ENCODE results near the gene PLA2G1B. TPM values are rescaled to one million over a fixed set of nuclear protein-coding genes. Genes with fewer than 3 reads are reported as not detected.

The PLA2G1B gene
- total and polyA plus RNA-seq, 2 of the 13 experiments (the other 11 are each of a cell fraction or from before 2014, with no cell fraction given), result 0.33 to 1.4 TPM

- FAIRE-seq (no peak), DNase-seq (ENCODE audit: low spot score) (no peak), ATAC-seq (no peak)
- no peak overlapping the region for H2AFZ ChIP-seq (ENCODE audit: low read length)
- intact Hi-C loops (cut with micrococcal nuclease; ENCODE audit: unreplicated experiment) (no loop called here), in situ Hi-C loops (cut with HindIII; ENCODE audit: extremely low pct_ligation_motif_present, low pct_unique_long_range_greater_than_20kb) (no loop called here)
- ChIA-PET CTCF (ENCODE audit: low intra/inter-chr PET ratio, low total read pairs) (no interaction called here), POLR2A (no interaction called here)
- BruUV-seq (replicated peaks), result no TSS peak
- no peaks in the 10 kb centered on the region for H3K79me2 ChIP-seq (ENCODE audit: insufficient read depth, low read length)
- H3K4me1 ChIP-seq (ENCODE audit: insufficient read depth, low read length), result peaks cover 32% of the 10 kb centered on the region
- H3K4me2 ChIP-seq (ENCODE audit: low read depth, low read length), result no peak overlapping the region
- TF ChIP-seq FOXM1 (CRISPR knock-in tag; IDR thresholded peaks at IDR 0.05) (no peak), GATAD1 (CRISPR knock-in tag; IDR thresholded peaks at IDR 0.05) (no peak), TCF7 (IDR thresholded peaks at IDR 0.05; ENCODE audit: low read depth) (no peak), ZNF138 (CRISPR knock-in tag; IDR thresholded peaks at IDR 0.05; ENCODE audit: low read depth) (no peak), ZNF460 (CRISPR knock-in tag; IDR thresholded peaks at IDR 0.05; ENCODE audit: borderline replicate concordance) (no peak), ZNF446 (CRISPR knock-in tag; IDR thresholded peaks at IDR 0.05) (no peak), EP300 (IDR thresholded peaks at IDR 0.05; ENCODE audit: low read depth in 2 of 2, low read length in 2 of 2) (no peak), EP300 (CRISPR knock-in tag; IDR thresholded peaks at IDR 0.05; ENCODE audit: borderline replicate concordance) (no peak), MTERF4 (CRISPR knock-in tag; IDR thresholded peaks at IDR 0.05) (no peak), GPBP1L1 (CRISPR knock-in tag; IDR thresholded peaks at IDR 0.05) (no peak), ZNF276 (CRISPR knock-in tag; IDR thresholded peaks at IDR 0.05; ENCODE audit: low read depth) (no peak), ZNF280B (CRISPR knock-in tag; IDR thresholded peaks at IDR 0.05; ENCODE audit: borderline replicate concordance) (no peak), RFXANK (CRISPR knock-in tag; IDR thresholded peaks at IDR 0.05) (no peak), TSC22D2 (CRISPR knock-in tag; IDR thresholded peaks at IDR 0.05; ENCODE audit: borderline replicate concordance) (no peak), SP1 (IDR thresholded peaks at IDR 0.05) (no peak), SP1 (CRISPR knock-in tag; IDR thresholded peaks at IDR 0.05) (no peak), ZNF605 (CRISPR knock-in tag; IDR thresholded peaks at IDR 0.05) (no peak)
- no peaks in the 10 kb centered on the region for H4K20me1 ChIP-seq (ENCODE audit: insufficient read depth, low read length)
- H3K27me3 ChIP-seq (ENCODE audit: control insufficient read depth in 1 of 2, insufficient read depth in 2 of 2, low read length in 2 of 2), result no peaks in the 10 kb centered on the region
- H3K9me3 ChIP-seq (ENCODE audit: low read length), result peaks cover 24% of the 10 kb centered on the region
- no peak overlapping the region for H3K9ac ChIP-seq (ENCODE audit: insufficient read depth, low read depth, low read length)
- no peaks in the 10 kb centered on the region for H3K36me3 ChIP-seq (replicated peaks in 1 of 2; ENCODE audit: control insufficient read depth in 1 of 2, insufficient read depth in 2 of 2, low read length in 2 of 2)
- no peak overlapping the region for H3K4me3 ChIP-seq (replicated peaks in 1 of 3; ENCODE audit: insufficient read depth in 1 of 3, low read depth in 2 of 3, low read length in 3 of 3)
- H3K27ac ChIP-seq (ENCODE audit: extremely low read length, insufficient read depth, low read length), result no peak overlapping the region
- 57% methylated on average over 4 of the region's 4 CpGs for WGBS (ENCODE audit: low lambda C conversion rate)
These were observed 11.7 kb upstream of the PLA2G1B start for GRCh38 chr12:120339256-120339655.
